HCT116 (cell line): ENCODE measurements around the gene PRKD3.

Experiments used
- CTCF ChIP-seq, 3 experiments: fragments of 200-600 bp in 1 of 3; sonication (generic) in 1 of 3; IDR thresholded peaks in 2 of 3; conservative IDR thresholded peaks in 1 of 3; 2 replicates each; pipeline ENCODE4 v1.5.1; 2012 to 2017; ENCODE audit warnings: low read depth in 2 of 3, low read length in 2 of 3, antibody characterized with exemption in 1 of 3, borderline replicate concordance in 1 of 3, control low read depth in 1 of 3, mild to moderate bottlenecking in 1 of 3, mixed read lengths in 1 of 3, mixed run types in 1 of 3, moderate library complexity in 1 of 3; ENCODE audit not compliant: insufficient read depth in 1 of 3
- ELF1 ChIP-seq: IDR thresholded peaks from 2 replicates; pipeline ENCODE4 v1.6.1; 2012; ENCODE audit warnings: low read depth, borderline replicate concordance
- EZH2 ChIP-seq: fragments of 200-600 bp; sonication (generic); IDR thresholded peaks from 2 replicates; pipeline ENCODE4 v1.6.1; 2017; ENCODE audit warnings: antibody characterized with exemption, mixed run types
- POLR2AphosphoS5 ChIP-seq: IDR thresholded peaks from 2 replicates; pipeline ENCODE4 v1.6.1; 2011; ENCODE audit warnings: mild to moderate bottlenecking, low read depth, low read length, moderate library complexity
- TF ChIP-seq, protein P1 (sequence below): IDR thresholded peaks from 2 replicates; pipeline ENCODE4 v1.6.1; 2012; ENCODE audit warnings: low read depth

DNA sequence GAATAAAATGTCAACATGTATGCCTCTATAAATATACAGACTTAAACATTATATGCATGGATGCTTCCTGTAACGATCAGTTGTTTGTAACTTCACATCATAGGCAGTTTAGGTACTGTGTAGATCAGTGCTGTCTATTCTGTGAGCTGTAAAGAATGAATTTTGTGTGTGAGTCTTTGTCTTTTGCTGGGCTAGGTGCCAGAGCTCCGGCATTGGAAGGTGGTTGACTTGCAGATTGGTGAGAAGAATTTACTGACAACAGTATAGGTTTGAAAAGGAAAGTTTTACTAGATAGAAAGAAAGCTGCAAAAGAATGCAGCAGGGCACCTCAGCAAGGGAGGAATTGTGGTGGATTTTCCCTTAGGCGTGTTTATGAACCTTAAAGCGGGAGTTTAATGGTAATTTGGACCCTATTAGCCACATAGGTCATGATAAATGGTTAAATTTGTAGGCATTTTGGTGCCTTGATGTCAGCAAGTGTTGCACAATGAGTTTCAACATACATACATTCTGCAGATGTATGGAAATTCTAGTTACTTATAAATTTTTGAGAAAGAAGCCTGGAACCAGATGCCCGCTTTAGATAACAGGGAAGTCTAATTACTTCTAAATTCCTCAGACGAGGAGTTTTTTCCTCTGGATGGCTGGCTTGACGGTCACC lies 13.1 kb upstream of the PRKD3 start:
- no peak for TF ChIP-seq ELF1
- TF ChIP-seq EZH2 = no peak
- no peak for TF ChIP-seq CTCF (IDR thresholded peaks at IDR 0.05 in 2 of 3, conservative IDR thresholded peaks at IDR 0.05 in 1 of 3; ENCODE audit: borderline replicate concordance in 1 of 3, insufficient read depth in 1 of 3, low read depth in 2 of 3, low read length in 2 of 3)
- TF ChIP-seq, protein P1, sequence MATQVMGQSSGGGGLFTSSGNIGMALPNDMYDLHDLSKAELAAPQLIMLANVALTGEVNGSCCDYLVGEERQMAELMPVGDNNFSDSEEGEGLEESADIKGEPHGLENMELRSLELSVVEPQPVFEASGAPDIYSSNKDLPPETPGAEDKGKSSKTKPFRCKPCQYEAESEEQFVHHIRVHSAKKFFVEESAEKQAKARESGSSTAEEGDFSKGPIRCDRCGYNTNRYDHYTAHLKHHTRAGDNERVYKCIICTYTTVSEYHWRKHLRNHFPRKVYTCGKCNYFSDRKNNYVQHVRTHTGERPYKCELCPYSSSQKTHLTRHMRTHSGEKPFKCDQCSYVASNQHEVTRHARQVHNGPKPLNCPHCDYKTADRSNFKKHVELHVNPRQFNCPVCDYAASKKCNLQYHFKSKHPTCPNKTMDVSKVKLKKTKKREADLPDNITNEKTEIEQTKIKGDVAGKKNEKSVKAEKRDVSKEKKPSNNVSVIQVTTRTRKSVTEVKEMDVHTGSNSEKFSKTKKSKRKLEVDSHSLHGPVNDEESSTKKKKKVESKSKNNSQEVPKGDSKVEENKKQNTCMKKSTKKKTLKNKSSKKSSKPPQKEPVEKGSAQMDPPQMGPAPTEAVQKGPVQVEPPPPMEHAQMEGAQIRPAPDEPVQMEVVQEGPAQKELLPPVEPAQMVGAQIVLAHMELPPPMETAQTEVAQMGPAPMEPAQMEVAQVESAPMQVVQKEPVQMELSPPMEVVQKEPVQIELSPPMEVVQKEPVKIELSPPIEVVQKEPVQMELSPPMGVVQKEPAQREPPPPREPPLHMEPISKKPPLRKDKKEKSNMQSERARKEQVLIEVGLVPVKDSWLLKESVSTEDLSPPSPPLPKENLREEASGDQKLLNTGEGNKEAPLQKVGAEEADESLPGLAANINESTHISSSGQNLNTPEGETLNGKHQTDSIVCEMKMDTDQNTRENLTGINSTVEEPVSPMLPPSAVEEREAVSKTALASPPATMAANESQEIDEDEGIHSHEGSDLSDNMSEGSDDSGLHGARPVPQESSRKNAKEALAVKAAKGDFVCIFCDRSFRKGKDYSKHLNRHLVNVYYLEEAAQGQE = no peak
- no peak for TF ChIP-seq POLR2AphosphoS5
